GM19397 (cell line): ENCODE measurements around the gene MYCT1.

ENCODE experiments used
- ATAC-seq: cut with Tn5 transposase; IDR thresholded peaks from one replicate; pipeline ENCODE4 v1.9.1; 2021; ENCODE audit warnings: mild to moderate bottlenecking, moderate library complexity; ENCODE audit not compliant: unreplicated experiment

MYCT1 gene

DNA sequence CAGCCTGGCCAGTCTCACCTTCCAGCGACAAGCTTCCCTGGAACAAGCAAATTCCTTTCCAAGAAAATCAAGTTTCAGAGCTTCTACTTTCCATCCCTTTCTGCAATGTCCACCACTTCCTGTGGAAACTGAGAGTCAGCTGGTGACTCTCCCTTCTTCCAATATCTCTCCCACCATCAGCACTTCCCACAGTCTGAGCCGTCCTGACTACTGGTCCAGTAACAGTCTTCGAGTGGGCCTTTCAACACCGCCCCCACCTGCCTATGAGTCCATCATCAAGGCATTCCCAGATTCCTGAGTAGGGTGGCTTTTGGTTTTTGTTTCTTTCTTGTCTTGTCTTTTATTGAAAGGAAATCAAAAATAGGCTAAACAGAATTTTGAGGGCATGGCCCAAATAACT lies 24.3 kb downstream of the MYCT1 start:
- ATAC-seq, result no peak

DNA sequence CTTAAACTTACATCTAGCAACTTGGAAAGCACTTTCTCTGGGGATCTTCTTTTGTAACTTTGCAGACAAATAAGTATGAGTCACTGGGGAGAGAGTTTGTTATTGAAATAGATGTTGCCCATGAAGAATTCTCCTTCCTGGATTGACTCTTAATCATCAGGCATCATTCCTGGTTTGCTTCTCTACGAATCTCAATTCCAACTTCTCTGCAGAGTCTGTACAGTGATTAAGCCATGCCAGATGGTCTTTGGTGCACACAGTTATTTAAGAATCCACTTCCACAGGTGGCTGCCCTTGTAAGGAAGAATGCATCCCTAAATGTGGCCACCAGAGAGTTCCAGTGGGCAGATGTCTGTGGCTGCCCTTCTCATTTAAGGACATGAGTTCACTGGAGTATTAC lies 25.7 kb downstream of the MYCT1 start:
- no peak for ATAC-seq

DNA sequence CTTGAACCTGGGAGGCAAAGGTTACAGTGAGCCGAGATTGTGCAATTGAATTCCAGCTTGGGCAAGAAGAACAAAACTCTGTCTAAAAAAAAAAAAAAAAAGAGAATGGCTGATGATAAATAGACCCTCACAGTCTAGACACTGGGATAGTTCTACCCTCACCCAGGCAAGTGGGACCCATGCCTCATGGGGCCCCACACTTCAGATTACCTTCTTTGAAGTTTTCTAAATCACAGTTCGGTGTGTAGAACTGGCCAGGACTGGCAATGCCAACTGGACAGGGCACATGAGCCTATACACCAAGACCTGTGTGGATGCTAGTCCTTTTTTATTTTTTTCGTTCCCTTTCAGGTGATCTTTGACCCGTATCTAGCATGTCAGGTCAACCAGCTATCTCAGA lies 28.6 kb downstream of the MYCT1 start:
- no peak for ATAC-seq

DNA sequence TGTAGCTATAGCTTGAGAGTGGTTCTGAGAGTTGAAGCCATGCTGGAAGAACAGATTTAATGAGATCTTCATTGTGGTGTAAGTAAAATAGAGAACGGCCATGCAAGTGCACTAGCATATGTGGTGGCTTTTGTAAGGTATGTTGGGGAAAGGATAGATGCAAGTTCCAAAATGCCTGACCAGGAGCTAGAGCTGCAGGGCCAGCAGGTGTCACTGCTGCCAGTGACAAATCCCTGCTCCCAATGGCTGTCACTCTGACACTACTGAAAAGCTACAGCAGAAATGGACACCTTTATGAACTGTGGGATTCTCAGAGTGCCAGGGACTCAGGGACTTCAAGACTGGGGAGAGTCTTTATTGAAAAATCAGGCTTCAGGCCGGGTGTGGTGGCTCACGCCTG lies 29.8 kb downstream of the MYCT1 start:
- ATAC-seq, result no peak

GRCh38 chr6:152734630-152735029 lies 36.9 kb downstream of the MYCT1 start:
- no peak for ATAC-seq

GRCh38 chr6:152736687-152737273 lies 39.1 kb downstream of the MYCT1 start:
- ATAC-seq, result no peak

GRCh38 chr6:152745509-152746171 lies 47.9 kb downstream of the MYCT1 start:
- ATAC-seq, result no peak

DNA sequence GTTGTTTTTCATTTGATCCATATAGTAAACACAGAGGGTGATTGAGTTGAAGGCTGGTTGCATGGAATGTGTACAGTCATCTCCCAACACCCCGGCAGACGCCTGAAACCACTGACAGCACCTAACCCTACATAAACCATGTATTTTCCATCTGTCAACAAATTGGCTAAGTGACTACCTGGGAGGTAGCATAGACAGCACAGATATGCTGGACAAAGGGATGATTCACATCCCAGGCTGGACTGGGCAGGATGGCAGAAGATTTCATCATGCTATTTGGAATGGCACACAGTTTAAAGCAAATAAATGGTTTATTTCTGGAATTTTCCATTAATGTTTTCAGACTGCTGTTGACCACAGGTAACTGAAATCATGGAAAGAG lies 48.5 kb downstream of the MYCT1 start:
- no peak for ATAC-seq

DNA sequence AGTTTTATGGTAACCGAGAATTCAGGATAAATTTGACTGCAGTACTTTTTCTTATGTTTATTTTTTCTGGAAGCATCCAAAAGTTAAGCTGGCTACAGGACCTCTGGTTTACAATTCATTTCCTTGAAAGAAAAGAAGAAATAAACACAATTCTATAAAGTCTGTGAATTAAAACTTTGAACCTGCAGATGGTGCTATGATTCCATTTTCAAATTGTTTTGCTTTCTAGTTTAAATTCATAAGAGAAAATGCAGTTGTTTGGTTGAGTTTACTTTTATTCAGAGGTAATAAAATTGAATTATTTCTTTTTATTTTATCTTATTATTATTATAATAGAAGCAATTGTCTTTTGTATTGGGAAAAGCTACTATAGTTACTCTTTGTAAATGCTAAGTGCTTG lies 51.1 kb downstream of the MYCT1 start:
- ATAC-seq, result no peak

GRCh38 chr6:152749336-152749735 lies 51.6 kb downstream of the MYCT1 start:
- no peak for ATAC-seq

- ATAC-seq, result no peak
Observed at GRCh38 chr6:152750694-152751093, 53.0 kb downstream of the MYCT1 start, which contains the start of gene VIP. VIP (plus strand) TSS chr6:152750797; CDS start chr6:152752178, 1,381 bp downstream.

- ATAC-seq, result no peak
Observed at GRCh38 chr6:152765331-152765730, 67.6 kb downstream of the MYCT1 start.

DNA sequence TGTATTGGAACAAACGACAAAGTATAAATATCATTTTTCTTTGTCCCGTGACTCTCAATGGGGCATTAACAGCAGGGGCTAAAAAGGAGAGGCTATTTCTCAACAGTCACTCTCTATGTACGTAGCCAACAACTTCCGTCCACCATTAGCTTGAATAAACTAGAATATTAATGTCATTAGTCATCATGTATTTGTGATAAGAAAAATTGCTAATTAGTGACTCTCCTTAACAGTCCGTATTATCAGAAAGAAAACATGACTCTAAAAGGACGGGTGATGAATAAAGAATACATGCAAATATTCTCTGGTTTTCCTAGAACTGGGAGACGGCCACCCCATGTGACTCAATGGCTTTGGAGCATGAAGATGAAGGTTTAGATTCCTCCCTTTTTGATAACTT lies 71.5 kb downstream of the MYCT1 start:
- no peak for ATAC-seq

GRCh38 chr6:152769993-152770392 lies 72.3 kb downstream of the MYCT1 start:
- no peak for ATAC-seq

- ATAC-seq, result no peak
Observed at GRCh38 chr6:152771061-152771687, 73.5 kb downstream of the MYCT1 start.
